GM12891 (cell line): Measurements from ENCODE around the gene NREP.

Experiments
- DNase-seq: peaks from one replicate; pipeline ENCODE4 v3.0.0; 2011; ENCODE audit warnings: low spot score; ENCODE audit not compliant: insufficient read length
- FAIRE-seq: peaks from 2 replicates; lab custom pipeline; 2011; peaks lifted over from hg19 to GRCh38; lab: Jason Lieb, UNC
- PAX5 ChIP-seq: IDR thresholded peaks from 2 replicates; pipeline ENCODE4 v1.6.1; 2011; ENCODE audit warnings: low read length, moderate library complexity, mild to moderate bottlenecking; ENCODE audit not compliant: insufficient read depth, severe bottlenecking
- POLR2A ChIP-seq: IDR thresholded peaks from 2 replicates; pipeline ENCODE4 v1.6.1; 2011; ENCODE audit warnings: low read depth, low read length, control low read depth
- POLR2AphosphoS5 ChIP-seq: IDR thresholded peaks from 2 replicates; pipeline ENCODE4 v1.6.1; 2011; ENCODE audit warnings: low read depth, low read length, control low read depth
- POU2F2 ChIP-seq: IDR thresholded peaks from 2 replicates; pipeline ENCODE4 v1.6.1; 2011; ENCODE audit warnings: low read depth, mild to moderate bottlenecking, control low read depth, low read length, moderate library complexity
- SPI1 ChIP-seq: IDR thresholded peaks from 2 replicates; pipeline ENCODE4 v1.6.1; 2011; ENCODE audit warnings: low read depth, low read length, control low read depth
- TAF1 ChIP-seq: IDR thresholded peaks from 2 replicates; pipeline ENCODE4 v1.6.1; 2011; ENCODE audit warnings: low read depth, low read length, control low read depth

Gene NREP

GRCh38 chr5:111784491-111785181 lies 27.6 kb upstream of the NREP start:
- no peak for DNase-seq
- FAIRE-seq: no peak
- TF ChIP-seq POLR2A (no peak), TAF1 (no peak), POLR2AphosphoS5 (no peak), PAX5 (no peak), SPI1 (no peak), POU2F2 (no peak)

- TF ChIP-seq PAX5: no peak
- TF ChIP-seq SPI1: no peak
- no peak for TF ChIP-seq POLR2A
- TF ChIP-seq TAF1: no peak
- FAIRE-seq: no peak
- no peak for DNase-seq
Observed at GRCh38 chr5:111783537-111783936, 26.5 kb upstream of the NREP start.

- no peak for DNase-seq
- TF ChIP-seq POLR2A (no peak), POU2F2 (no peak), TAF1 (no peak), POLR2AphosphoS5 (no peak), SPI1 (no peak), PAX5 (no peak)
- FAIRE-seq: no peak
Observed at GRCh38 chr5:111782216-111782615, 25.2 kb upstream of the NREP start.

GRCh38 chr5:111781200-111781599 lies 24.2 kb upstream of the NREP start:
- no peak for DNase-seq
- TF ChIP-seq PAX5 (no peak), POLR2AphosphoS5 (no peak), TAF1 (no peak), SPI1 (no peak), POLR2A (no peak), POU2F2 (no peak)
- no peak for FAIRE-seq

GRCh38 chr5:111779922-111780292 lies 22.9 kb upstream of the NREP start:
- no peak for TF ChIP-seq PAX5
- TF ChIP-seq TAF1: no peak
- no peak for TF ChIP-seq POLR2AphosphoS5
- TF ChIP-seq SPI1: no peak
- TF ChIP-seq POLR2A: no peak
- no peak for TF ChIP-seq POU2F2
- no peak for DNase-seq
- no peak for FAIRE-seq

GRCh38 chr5:111779260-111779921 lies 22.4 kb upstream of the NREP start:
- DNase-seq (no peak), FAIRE-seq (no peak)
- TF ChIP-seq PAX5 (no peak), POU2F2 (no peak), TAF1 (no peak), POLR2A (no peak), SPI1 (no peak), POLR2AphosphoS5 (no peak)

GRCh38 chr5:111776913-111777781 lies 20.2 kb upstream of the NREP start:
- FAIRE-seq (no peak), DNase-seq (no peak)
- TF ChIP-seq POLR2AphosphoS5: no peak
- no peak for TF ChIP-seq POU2F2
- TF ChIP-seq PAX5: no peak
- TF ChIP-seq TAF1: no peak
- TF ChIP-seq SPI1: no peak
- TF ChIP-seq POLR2A: no peak

- DNase-seq (no peak), FAIRE-seq (no peak)
- no peak for TF ChIP-seq POLR2A
- no peak for TF ChIP-seq PAX5
- TF ChIP-seq TAF1: no peak
- TF ChIP-seq SPI1: no peak
- TF ChIP-seq POU2F2: no peak
- no peak for TF ChIP-seq POLR2AphosphoS5
Observed at GRCh38 chr5:111775224-111775623, 18.2 kb upstream of the NREP start.

- FAIRE-seq (no peak), DNase-seq (no peak)
- no peak for TF ChIP-seq POLR2AphosphoS5
- no peak for TF ChIP-seq SPI1
- TF ChIP-seq TAF1: no peak
- TF ChIP-seq PAX5: no peak
Observed at GRCh38 chr5:111774525-111774924, 17.5 kb upstream of the NREP start.
